ENCODE results near the gene RIMOC1.

RIMOC1 gene

DNA sequence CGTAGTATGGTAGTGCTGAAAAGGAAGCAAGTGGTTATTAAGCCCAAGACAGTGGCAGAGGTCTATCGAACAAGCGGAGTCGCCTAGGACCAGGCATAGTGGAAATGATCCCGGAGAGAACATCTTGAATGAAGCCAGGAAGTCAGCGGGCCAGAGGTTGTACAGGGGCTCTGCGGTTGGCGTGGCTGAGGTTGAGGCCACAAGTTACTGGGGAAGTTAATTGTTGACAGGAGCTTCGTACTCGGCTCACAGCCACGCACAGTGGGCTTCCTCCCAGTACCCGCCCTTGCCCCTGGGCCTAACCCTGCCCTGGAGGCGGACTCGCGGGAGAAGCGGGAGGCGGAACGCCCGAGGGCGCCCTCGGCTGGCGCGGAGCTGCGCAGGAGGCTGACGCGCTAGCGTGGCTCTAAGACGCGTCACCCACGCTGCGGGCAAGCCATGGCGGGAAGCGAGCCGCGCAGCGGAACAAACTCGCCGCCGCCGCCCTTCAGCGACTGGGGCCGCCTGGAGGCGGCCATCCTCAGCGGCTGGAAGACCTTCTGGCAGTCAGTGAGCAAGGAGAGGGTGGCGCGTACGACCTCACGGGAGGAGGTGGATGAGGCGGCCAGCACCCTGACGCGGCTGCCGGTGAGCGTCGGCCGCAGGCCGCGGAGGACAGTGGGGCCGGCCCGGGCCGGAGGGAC is 20.9 kb downstream of the RIMOC1 start, which contains the start of gene FBXO4:
Gene FBXO4, plus strand, starts transcription at position 410 of the 683 bp plus-strand sequence. Its CDS starts 29 bp downstream, at position 439.
- Histone ChIP-seq H4K20me1 (ENCODE audit: insufficient read depth, low read length) (no peaks in the 10 kb centered on the region), H3K27ac (ENCODE audit: low read length) (peak within 1 kb of the TSS; percentile 50; the same call in 1 of the 2 replicates), H3K4me1 (ENCODE audit: low read length) (peaks cover 18% of the 10 kb centered on the region), H3K79me2 (ENCODE audit: low read length) (no peaks in the 10 kb centered on the region), H3K27me3 (replicated peaks; ENCODE audit: insufficient read depth, low read length) (no peaks in the 10 kb centered on the region), H3K9me3 (replicated peaks; ENCODE audit: insufficient read depth, low read length) (no peaks in the 10 kb centered on the region), H3F3A (ENCODE audit: insufficient read depth, low read length) (0 out of 2 replicates have a peak, but pooled peaks cover 7% of the 10 kb centered on the region), H3K9ac (ENCODE audit: low read length) (peak within 1 kb of the TSS; percentile 92), H3K4me2 (ENCODE audit: low read depth, low read length) (peak within 1 kb of the TSS; percentile 75), H3K36me3 (replicated peaks; ENCODE audit: insufficient read depth, low read length) (peaks cover 4% of the 10 kb centered on the region; the same call in 1 of the 2 replicates), H3K4me3 (ENCODE audit: low read length) (peak within 1 kb of the TSS; percentile 80), H2AFZ (ENCODE audit: low read length) (peak within 1 kb of the TSS; percentile 89), H3K9me2 (replicated peaks; ENCODE audit: insufficient read depth, low read length) (no peaks in the 10 kb centered on the region)
- peak; percentile 67 for TF ChIP-seq CTCF (IDR thresholded peaks at IDR 0.05; ENCODE audit: low read length)
- TF ChIP-seq EZH2phosphoT487 (IDR thresholded peaks at IDR 0.05; ENCODE audit: low read length) = no peak
- peak; percentile 81 for DNase-seq

- DNase-seq = no peak
- Histone ChIP-seq H3K4me2 (ENCODE audit: low read depth, low read length) (peak overlapping the region; percentile 75), H3K9me2 (replicated peaks; ENCODE audit: insufficient read depth, low read length) (no peaks in the 10 kb centered on the region), H2AFZ (ENCODE audit: low read length) (peak overlapping the region; percentile 89), H4K20me1 (ENCODE audit: insufficient read depth, low read length) (no peaks in the 10 kb centered on the region), H3K9ac (ENCODE audit: low read length) (peak overlapping the region; percentile 92), H3K27me3 (replicated peaks; ENCODE audit: insufficient read depth, low read length) (no peaks in the 10 kb centered on the region), H3K36me3 (replicated peaks; ENCODE audit: insufficient read depth, low read length) (0 out of 2 replicates have a peak, but pooled peaks cover 4% of the 10 kb centered on the region), H3K9me3 (replicated peaks; ENCODE audit: insufficient read depth, low read length) (no peaks in the 10 kb centered on the region), H3K4me1 (ENCODE audit: low read length) (peaks cover 14% of the 10 kb centered on the region), H3F3A (ENCODE audit: insufficient read depth, low read length) (0 out of 2 replicates have a peak, but pooled peaks cover 7% of the 10 kb centered on the region), H3K79me2 (ENCODE audit: low read length) (no peaks in the 10 kb centered on the region), H3K27ac (ENCODE audit: low read length) (peak overlapping the region; percentile 50; the same call in 1 of the 2 replicates), H3K4me3 (ENCODE audit: low read length) (peak overlapping the region; percentile 80)
- TF ChIP-seq EZH2 (optimal IDR thresholded peaks at IDR 0.05; ENCODE audit: low read depth, low read length) (no peak), CTCF (IDR thresholded peaks at IDR 0.05; ENCODE audit: low read length) (no peak), EZH2phosphoT487 (IDR thresholded peaks at IDR 0.05; ENCODE audit: low read length) (no peak)
These were observed 21.4 kb downstream of the RIMOC1 start for GRCh38 chr5:41925555-41925951.

- no peak overlapping the region for H3K4me3 ChIP-seq (ENCODE audit: low read length)
- no peak overlapping the region for H2AFZ ChIP-seq (ENCODE audit: low read length)
- TF ChIP-seq EZH2phosphoT487 (IDR thresholded peaks at IDR 0.05; ENCODE audit: low read length) (no peak), CTCF (IDR thresholded peaks at IDR 0.05; ENCODE audit: low read length) (no peak), EZH2 (optimal IDR thresholded peaks at IDR 0.05; ENCODE audit: low read depth, low read length) (no peak)
- H3K9ac ChIP-seq (ENCODE audit: low read length) = no peak overlapping the region
- no peak overlapping the region for H3K27ac ChIP-seq (ENCODE audit: low read length)
- no peaks in the 10 kb centered on the region for H3K79me2 ChIP-seq (ENCODE audit: low read length)
- no peak overlapping the region for H3K4me2 ChIP-seq (ENCODE audit: low read depth, low read length)
- no peak for DNase-seq
- no peaks in the 10 kb centered on the region for H3K9me3 ChIP-seq (replicated peaks; ENCODE audit: insufficient read depth, low read length)
- H3K9me2 ChIP-seq (replicated peaks; ENCODE audit: insufficient read depth, low read length) = no peaks in the 10 kb centered on the region
- no peaks in the 10 kb centered on the region for H3K36me3 ChIP-seq (replicated peaks; ENCODE audit: insufficient read depth, low read length)
- 0 out of 2 replicates have a peak, but pooled peaks cover 7% of the 10 kb centered on the region for H3F3A ChIP-seq (ENCODE audit: insufficient read depth, low read length)
- H3K4me1 ChIP-seq (ENCODE audit: low read length) = peaks cover 9% of the 10 kb centered on the region; the same call in 1 of the 2 replicates
- no peaks in the 10 kb centered on the region for H3K27me3 ChIP-seq (replicated peaks; ENCODE audit: insufficient read depth, low read length)
- no peaks in the 10 kb centered on the region for H4K20me1 ChIP-seq (ENCODE audit: insufficient read depth, low read length)
These were observed 23.5 kb downstream of the RIMOC1 start for GRCh38 chr5:41927604-41928003.

Data from MM.1S (cell line).